PC-3 (cell line): Measurements from ENCODE around the gene FOXR1. TPM values are rescaled to one million over a fixed set of nuclear protein-coding genes. Genes with fewer than 3 reads are reported as not detected.
A peak's percentile ranks its signal among the peaks of the same experiment; 100 is the strongest.

Experiments used
- ATAC-seq: fragments of 200-7000 bp; cut with Tn5 transposase; 2 replicates; pipeline ENCODE4 v1.9.1; 2020; ENCODE audit warnings: mild to moderate bottlenecking, moderate library complexity
- BruUV-seq: library from RNA; stranded (reverse); fragments of 400-500 nt; replicated peaks from 2 replicates; lab custom pipeline; 2021; lab: Mats Ljungman, UMichigan
- CTCF ChIA-PET: fragments of 300-600 bp; sonication (Branson Sonifier 250); formaldehyde crosslinking; loops from one replicate; lab custom pipeline; 2022; ENCODE audit warnings: antibody characterized with exemption; lab: Charles Lee
- POLR2A ChIA-PET: fragments of 300-600 bp; sonication (Branson Sonifier 250); formaldehyde crosslinking; loops from one replicate; lab custom pipeline; 2022; ENCODE audit warnings: antibody characterized with exemption; ENCODE audit not compliant: unreplicated experiment; lab: Charles Lee
- DNase-seq: peaks from one replicate; pipeline ENCODE4 v3.0.0-alpha.2; 2015
- H2AFZ ChIP-seq: fragments of 300-600 bp; sonication (generic); 2 replicates; pipeline ENCODE4 v1.6.0; 2016; ENCODE audit warnings: antibody characterized with exemption, low read length
- H3F3A ChIP-seq: fragments of 300-600 bp; sonication (generic); one replicate; pipeline ENCODE4 v1.6.0; 2017; ENCODE audit warnings: antibody characterized with exemption, low read length, control low read depth, mild to moderate bottlenecking; ENCODE audit not compliant: unreplicated experiment
- H3K27ac ChIP-seq: fragments of 300-600 bp; sonication (generic); 2 replicates; pipeline ENCODE4 v1.5.1; 2016; ENCODE audit warnings: mild to moderate bottlenecking, low read length
- H3K27me3 ChIP-seq: fragments of 300-600 bp; sonication (generic); 2 replicates; pipeline ENCODE4 v1.6.1; 2016; ENCODE audit warnings: low read length, mixed read lengths
- H3K36me3 ChIP-seq: fragments of 300-600 bp; sonication (generic); 2 replicates; pipeline ENCODE4 v1.6.1; 2016; ENCODE audit warnings: low read depth, mixed run types, low read length, mixed read lengths
- H3K4me1 ChIP-seq: fragments of 300-600 bp; sonication (generic); 2 replicates; pipeline ENCODE4 v1.5.1; 2016; ENCODE audit warnings: low read length; ENCODE audit not compliant: insufficient read depth
- H3K4me2 ChIP-seq: fragments of 300-600 bp; sonication (generic); 2 replicates; pipeline ENCODE4 v1.6.0; 2016; ENCODE audit warnings: low read length
- H3K4me3 ChIP-seq: fragments of 300-600 bp; sonication (generic); 2 replicates; pipeline ENCODE4 v1.5.1; 2016; ENCODE audit warnings: mild to moderate bottlenecking, low read length, mixed read lengths
- H3K79me2 ChIP-seq: fragments of 300-600 bp; sonication (generic); 2 replicates; pipeline ENCODE4 v1.6.1; 2017; ENCODE audit warnings: low read length, mixed read lengths
- H3K9ac ChIP-seq: fragments of 300-600 bp; sonication (generic); 2 replicates; pipeline ENCODE4 v1.6.0; 2016; ENCODE audit warnings: mild to moderate bottlenecking, low read length
- H3K9me2 ChIP-seq: fragments of 300-600 bp; sonication (generic); replicated peaks from 2 replicates; pipeline ENCODE4 v1.6.1; 2016; ENCODE audit warnings: mixed run types, low read length, mixed read lengths
- H3K9me3 ChIP-seq: fragments of 300-600 bp; sonication (generic); 2 replicates; pipeline ENCODE4 v1.6.1; 2016; ENCODE audit warnings: low read length, mixed read lengths
- H4K20me1 ChIP-seq: fragments of 300-600 bp; sonication (generic); 2 replicates; pipeline ENCODE4 v1.6.1; 2016; ENCODE audit warnings: low read length, mixed read lengths
- EZH2 ChIP-seq: fragments of 300-600 bp; sonication (generic); IDR thresholded peaks from one replicate; pipeline ENCODE4 v1.6.1; 2017; ENCODE audit warnings: antibody characterized with exemption, mild to moderate bottlenecking, low read length; ENCODE audit not compliant: unreplicated experiment
- EZH2phosphoT487 ChIP-seq: fragments of 300-600 bp; sonication (generic); IDR thresholded peaks from 2 replicates; pipeline ENCODE4 v1.6.1; 2018; ENCODE audit warnings: mild to moderate bottlenecking, antibody characterized with exemption, low read length, borderline replicate concordance
- intact Hi-C: fragments of 100-400 bp; cut with micrococcal nuclease; formaldehyde crosslinking; loops from 2 replicates; pipeline ENCODE4 v1.9.0; 2023
- total RNA-seq: library from RNA; depleted of rRNA; stranded (reverse); fragments of >200 nt; gene quantifications from 2 replicates; pipeline ENCODE4 v1.2.3, GENCODE V29; 2014
- TF ChIP-seq, protein P1 (sequence below): fragments of 300-600 bp; sonication (generic); conservative IDR thresholded peaks from 2 replicates; pipeline ENCODE4 v1.5.1; 2017; ENCODE audit warnings: antibody characterized with exemption, low read depth, mild to moderate bottlenecking, low read length

FOXR1 gene
- total RNA-seq, 1 experiment from 2014 or later: not detected

DNA sequence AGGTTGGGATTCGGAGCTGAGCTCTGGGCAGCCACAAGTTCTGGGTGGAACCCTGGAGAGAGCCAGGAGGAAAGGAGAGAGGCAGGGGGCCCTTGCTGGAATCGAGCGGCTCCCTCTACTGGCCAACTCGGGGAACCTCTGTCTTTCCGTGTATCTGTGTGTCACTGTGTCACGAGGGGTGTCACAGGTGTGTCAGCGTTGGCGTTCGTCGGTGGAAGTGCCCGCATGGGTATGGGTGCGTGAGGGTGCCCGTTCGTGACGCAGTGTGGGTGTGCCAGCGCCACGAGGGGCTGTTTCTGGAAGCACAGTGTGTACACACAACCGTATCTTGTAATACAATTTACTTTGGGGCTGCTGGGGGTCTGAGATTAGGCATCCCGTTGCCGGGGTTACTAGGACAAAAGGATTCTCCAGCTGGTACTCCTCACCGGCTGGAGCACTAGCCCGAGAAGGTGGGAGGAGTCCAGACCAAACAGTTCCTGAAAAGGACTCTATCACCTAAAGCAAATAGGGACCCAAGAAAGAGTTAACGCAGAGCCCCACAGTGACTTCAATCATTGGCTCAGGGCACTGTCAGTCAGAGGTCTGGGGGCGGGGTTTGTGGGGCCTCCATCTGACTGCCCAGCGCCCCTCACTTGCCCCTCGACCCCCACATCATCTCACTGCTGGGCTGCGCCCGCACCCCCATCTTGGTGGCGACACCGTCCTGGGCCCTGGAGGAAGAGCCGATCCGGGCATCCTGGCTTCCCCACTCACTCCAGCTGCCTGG lies 43.3 kb upstream of the FOXR1 start:
- POLR2A ChIA-PET: no interaction called here
- DNase-seq: peak; percentile 98
- CTCF ChIA-PET: interaction anchor here (0.5 to 1.4 kb wide), 5 partner anchors 15 to 269 kb away, joined by 3 to 10 read pairs (median 3); no protein-coding TSS in a partner anchor
- H3K27me3 ChIP-seq: no peaks in the 10 kb centered on the region
- no peaks in the 10 kb centered on the region for H3K36me3 ChIP-seq
- H3K9me3 ChIP-seq: no peaks in the 10 kb centered on the region
- H3K79me2 ChIP-seq: peaks cover 40% of the 10 kb centered on the region
- peak overlapping the region; percentile 97 for H3K4me2 ChIP-seq
- ATAC-seq: peak; percentile 52
- H3K4me3 ChIP-seq: peak overlapping the region; percentile 87
- BruUV-seq: TSS peak; percentile 19
- no peak for TF ChIP-seq EZH2
- TF ChIP-seq, protein P1, sequence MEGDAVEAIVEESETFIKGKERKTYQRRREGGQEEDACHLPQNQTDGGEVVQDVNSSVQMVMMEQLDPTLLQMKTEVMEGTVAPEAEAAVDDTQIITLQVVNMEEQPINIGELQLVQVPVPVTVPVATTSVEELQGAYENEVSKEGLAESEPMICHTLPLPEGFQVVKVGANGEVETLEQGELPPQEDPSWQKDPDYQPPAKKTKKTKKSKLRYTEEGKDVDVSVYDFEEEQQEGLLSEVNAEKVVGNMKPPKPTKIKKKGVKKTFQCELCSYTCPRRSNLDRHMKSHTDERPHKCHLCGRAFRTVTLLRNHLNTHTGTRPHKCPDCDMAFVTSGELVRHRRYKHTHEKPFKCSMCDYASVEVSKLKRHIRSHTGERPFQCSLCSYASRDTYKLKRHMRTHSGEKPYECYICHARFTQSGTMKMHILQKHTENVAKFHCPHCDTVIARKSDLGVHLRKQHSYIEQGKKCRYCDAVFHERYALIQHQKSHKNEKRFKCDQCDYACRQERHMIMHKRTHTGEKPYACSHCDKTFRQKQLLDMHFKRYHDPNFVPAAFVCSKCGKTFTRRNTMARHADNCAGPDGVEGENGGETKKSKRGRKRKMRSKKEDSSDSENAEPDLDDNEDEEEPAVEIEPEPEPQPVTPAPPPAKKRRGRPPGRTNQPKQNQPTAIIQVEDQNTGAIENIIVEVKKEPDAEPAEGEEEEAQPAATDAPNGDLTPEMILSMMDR: peak; percentile 97
- H3K9me2 ChIP-seq: no peaks in the 10 kb centered on the region
- intact Hi-C loops: loop anchor here (1.0 kb wide), 2 partner anchors 21 to 136 kb away; no protein-coding TSS in a partner anchor
- peaks cover 14% of the 10 kb centered on the region for H4K20me1 ChIP-seq
- H3F3A ChIP-seq: no peaks in the 10 kb centered on the region
- peak overlapping the region; percentile 78 for H3K27ac ChIP-seq
- peak overlapping the region; percentile 89 for H2AFZ ChIP-seq
- H3K4me1 ChIP-seq: peaks cover 41% of the 10 kb centered on the region
- peak overlapping the region; percentile 75 for H3K9ac ChIP-seq

DNA sequence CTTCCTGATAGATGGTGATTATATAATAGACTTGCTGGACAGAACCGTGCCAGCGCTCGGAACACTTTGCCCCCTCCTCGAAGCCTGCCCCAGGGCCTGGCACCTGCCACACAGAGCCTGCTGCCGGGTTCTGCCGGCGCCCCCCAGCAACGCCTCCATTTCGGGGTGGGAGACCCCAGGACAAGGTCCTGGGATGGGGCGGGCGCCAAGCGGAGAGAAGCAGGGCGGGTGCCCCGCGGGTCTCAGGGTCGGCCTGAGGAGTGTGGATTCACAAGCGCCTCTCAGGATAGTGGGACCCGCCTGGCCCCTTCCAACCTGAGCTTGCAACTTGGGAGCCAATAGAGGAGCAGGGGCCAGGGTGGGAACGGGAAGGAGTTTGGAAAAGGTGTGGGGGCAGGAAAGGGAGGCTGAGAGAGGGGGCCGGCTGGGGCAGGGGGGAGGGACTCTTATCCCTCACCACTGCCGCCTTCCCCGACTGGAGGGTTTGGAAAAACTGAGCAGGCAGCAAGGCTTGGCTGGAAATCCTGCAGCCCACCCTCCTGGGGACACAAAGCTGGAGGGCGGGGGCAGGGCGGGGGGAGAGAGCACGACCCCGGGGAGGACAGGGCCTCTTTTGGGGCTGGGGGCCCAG lies 42.6 kb upstream of the FOXR1 start:
- CTCF ChIA-PET: interaction anchor here (0.9 to 1.4 kb wide), 2 partner anchors 20 to 239 kb away, joined by 3 to 5 read pairs; no protein-coding TSS in a partner anchor
- peak overlapping the region; percentile 89 for H2AFZ ChIP-seq
- H3K9me3 ChIP-seq: no peaks in the 10 kb centered on the region
- TF ChIP-seq EZH2phosphoT487 (no peak), EZH2 (no peak)
- TF ChIP-seq, protein P1: 0 out of 2 replicates have a peak, but pooled peaks have one; percentile 21
- H3K4me3 ChIP-seq: peak overlapping the region; percentile 87
- no peaks in the 10 kb centered on the region for H3K27me3 ChIP-seq
- POLR2A ChIA-PET: interaction anchor here (0.6 kb wide), 1 partner anchor 13 kb away, joined by 5 read pairs; no protein-coding TSS in a partner anchor
- ATAC-seq: peak; percentile 4
- no peaks in the 10 kb centered on the region for H3K9me2 ChIP-seq
- H3K79me2 ChIP-seq: peaks cover 33% of the 10 kb centered on the region
- peaks cover 7% of the 10 kb centered on the region for H4K20me1 ChIP-seq
- BruUV-seq: no TSS peak
- intact Hi-C loops: loop anchor here (1.0 kb wide), 2 partner anchors 22 to 137 kb away; no protein-coding TSS in a partner anchor
- peaks cover 45% of the 10 kb centered on the region for H3K4me1 ChIP-seq
- no peaks in the 10 kb centered on the region for H3F3A ChIP-seq
- H3K36me3 ChIP-seq: no peaks in the 10 kb centered on the region
- H3K27ac ChIP-seq: peak overlapping the region; percentile 78
- peak overlapping the region; percentile 97 for H3K4me2 ChIP-seq
- peak; percentile 71 for DNase-seq
- peak overlapping the region; percentile 75 for H3K9ac ChIP-seq
